ENCODE results near the gene E2F4.

- TF ChIP-seq BHLHE40 (IDR thresholded peaks at IDR 0.05; ENCODE audit: borderline replicate concordance): no peak
- no peak for TF ChIP-seq HDGF (IDR thresholded peaks at IDR 0.05; ENCODE audit: borderline replicate concordance)
- no peak for TF ChIP-seq CTBP1 (IDR thresholded peaks at IDR 0.05; ENCODE audit: borderline replicate concordance)
- TF ChIP-seq LEF1 (IDR thresholded peaks at IDR 0.05; ENCODE audit: borderline replicate concordance): no peak
- TF ChIP-seq ZNF384 (IDR thresholded peaks at IDR 0.05): no peak
- TF ChIP-seq SUZ12 (IDR thresholded peaks at IDR 0.05): no peak
- TF ChIP-seq FOXA1 (IDR thresholded peaks at IDR 0.05): no peak
- TF ChIP-seq SP1 (IDR thresholded peaks at IDR 0.05): no peak
- no peak for TF ChIP-seq FOXM1 (IDR thresholded peaks at IDR 0.05; ENCODE audit: borderline replicate concordance)
- no peak for TF ChIP-seq FOXK2 (IDR thresholded peaks at IDR 0.05)
- no peak for TF ChIP-seq TARDBP (IDR thresholded peaks at IDR 0.05)
These were observed 36.3 kb downstream of the E2F4 start for GRCh38 chr16:67228034-67228785.

All from HEK293T (cell line).